ENCODE results near the gene APOD.

APOD gene

GRCh38 chr3:195553268-195553667, 30.5 kb downstream of the APOD start:
- Histone ChIP-seq H3K36me3 (ENCODE audit: control insufficient read depth, insufficient read depth, low read length) (no peaks in the 10 kb centered on the region), H3K27me3 (ENCODE audit: control insufficient read depth, insufficient read depth, low read length) (no peaks in the 10 kb centered on the region), H3K9me3 (ENCODE audit: control insufficient read depth, insufficient read depth, low read length) (no peaks in the 10 kb centered on the region), H3K27ac (ENCODE audit: low read length) (no peak overlapping the region), H3K4me3 (ENCODE audit: low read length) (no peak overlapping the region), H3K4me1 (ENCODE audit: control insufficient read depth, insufficient read depth, low read length) (peaks cover 2% of the 10 kb centered on the region; the same call in 1 of the 2 replicates)
- WGBS (ENCODE audit: insufficient coverage, insufficient read length): no CpG with 5 or more reads among the region's 7 CpGs
- no peak for DNase-seq (ENCODE audit: low read depth, low spot score)

- DNase-seq (ENCODE audit: low read depth, low spot score): no peak
- Histone ChIP-seq H3K4me1 (ENCODE audit: control insufficient read depth, insufficient read depth, low read length) (peaks cover 5% of the 10 kb centered on the region; the same call in 1 of the 2 replicates), H3K9me3 (ENCODE audit: control insufficient read depth, insufficient read depth, low read length) (no peaks in the 10 kb centered on the region), H3K4me3 (ENCODE audit: low read length) (no peak overlapping the region), H3K36me3 (ENCODE audit: control insufficient read depth, insufficient read depth, low read length) (no peaks in the 10 kb centered on the region), H3K27me3 (ENCODE audit: control insufficient read depth, insufficient read depth, low read length) (no peaks in the 10 kb centered on the region), H3K27ac (ENCODE audit: low read length) (no peak overlapping the region)
- WGBS (ENCODE audit: insufficient coverage, insufficient read length): no CpG with 5 or more reads among the region's 7 CpGs
Measured at GRCh38 chr3:195551381-195551978, 32.3 kb downstream of the APOD start.

DNA sequence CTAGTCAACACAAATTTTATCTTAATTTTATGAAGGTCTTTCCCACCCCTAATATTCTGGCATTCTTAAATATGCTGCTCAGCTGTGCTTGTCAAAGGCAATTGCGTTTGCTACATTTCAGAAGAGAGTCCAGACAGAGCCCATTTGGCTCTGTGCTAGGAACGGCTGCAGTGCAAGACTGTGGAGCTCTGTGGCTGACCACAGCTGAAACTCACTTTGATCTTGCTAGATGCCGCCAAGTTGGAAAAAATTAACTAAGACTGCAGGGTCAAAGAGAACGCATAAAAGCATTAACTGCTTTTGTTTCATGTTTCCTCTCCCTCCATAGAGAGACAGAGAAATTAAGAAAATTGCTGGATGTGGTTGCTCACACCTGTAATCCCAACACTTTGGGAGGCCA, 33.0 kb downstream of the APOD start:
- Histone ChIP-seq H3K27ac (ENCODE audit: low read length) (no peak overlapping the region), H3K4me1 (ENCODE audit: control insufficient read depth, insufficient read depth, low read length) (peaks cover 5% of the 10 kb centered on the region; the same call in 1 of the 2 replicates), H3K9me3 (ENCODE audit: control insufficient read depth, insufficient read depth, low read length) (no peaks in the 10 kb centered on the region), H3K27me3 (ENCODE audit: control insufficient read depth, insufficient read depth, low read length) (no peaks in the 10 kb centered on the region; the same call in 1 of the 2 replicates), H3K36me3 (ENCODE audit: control insufficient read depth, insufficient read depth, low read length) (no peaks in the 10 kb centered on the region), H3K4me3 (ENCODE audit: low read length) (no peak overlapping the region)
- DNase-seq (ENCODE audit: low read depth, low spot score): no peak
- no CpG with 5 or more reads among the region's 4 CpGs for WGBS (ENCODE audit: insufficient coverage, insufficient read length)

DNA sequence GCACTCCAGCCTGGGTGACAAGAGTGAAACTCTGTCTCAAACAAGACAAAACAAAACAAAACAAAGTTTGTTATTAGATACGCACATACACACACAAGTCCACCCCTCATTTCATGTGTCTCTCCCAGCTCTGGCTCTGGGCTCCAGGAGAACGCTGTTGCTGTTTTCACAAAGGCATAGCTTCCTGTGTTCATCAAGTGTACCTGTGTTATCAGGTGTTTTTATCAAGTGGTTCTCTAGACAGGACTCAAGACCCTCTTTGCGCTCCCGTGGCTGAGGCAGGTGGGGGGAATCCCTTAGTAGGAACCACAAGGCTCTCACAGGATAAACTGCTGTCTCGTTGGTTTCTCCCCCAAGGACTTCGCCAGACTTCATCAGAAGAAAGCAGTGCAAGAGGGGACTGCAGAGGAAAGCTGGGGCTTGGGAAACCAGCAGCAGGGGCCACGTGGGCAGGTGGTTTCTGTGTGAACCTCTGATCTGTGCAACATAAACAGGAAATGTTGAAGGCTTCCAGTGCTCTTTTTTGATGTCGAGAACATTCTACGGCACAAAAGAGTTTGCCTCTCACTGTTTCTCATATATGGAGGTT, 33.7 kb downstream of the APOD start:
- no CpG with 5 or more reads among the region's 9 CpGs for WGBS (ENCODE audit: insufficient coverage, insufficient read length)
- no peaks in the 10 kb centered on the region; the same call in 1 of the 2 replicates for H3K27me3 ChIP-seq (ENCODE audit: control insufficient read depth, insufficient read depth, low read length)
- no peak overlapping the region for H3K4me3 ChIP-seq (ENCODE audit: low read length)
- no peaks in the 10 kb centered on the region for H3K9me3 ChIP-seq (ENCODE audit: control insufficient read depth, insufficient read depth, low read length)
- no peak for DNase-seq (ENCODE audit: low read depth, low spot score)
- H3K27ac ChIP-seq (ENCODE audit: low read length): no peak overlapping the region
- no peaks in the 10 kb centered on the region for H3K36me3 ChIP-seq (ENCODE audit: control insufficient read depth, insufficient read depth, low read length)
- H3K4me1 ChIP-seq (ENCODE audit: control insufficient read depth, insufficient read depth, low read length): peaks cover 5% of the 10 kb centered on the region; the same call in 1 of the 2 replicates

GRCh38 chr3:195548987-195549386, 34.8 kb downstream of the APOD start:
- no peaks in the 10 kb centered on the region for H3K36me3 ChIP-seq (ENCODE audit: control insufficient read depth, insufficient read depth, low read length)
- H3K4me3 ChIP-seq (ENCODE audit: low read length): no peak overlapping the region
- no CpG with 5 or more reads among the region's 2 CpGs for WGBS (ENCODE audit: insufficient coverage, insufficient read length)
- H3K9me3 ChIP-seq (ENCODE audit: control insufficient read depth, insufficient read depth, low read length): no peaks in the 10 kb centered on the region
- no peaks in the 10 kb centered on the region; the same call in 1 of the 2 replicates for H3K27me3 ChIP-seq (ENCODE audit: control insufficient read depth, insufficient read depth, low read length)
- no peak for DNase-seq (ENCODE audit: low read depth, low spot score)
- peaks cover 5% of the 10 kb centered on the region; the same call in 1 of the 2 replicates for H3K4me1 ChIP-seq (ENCODE audit: control insufficient read depth, insufficient read depth, low read length)
- no peak overlapping the region for H3K27ac ChIP-seq (ENCODE audit: low read length)

- H3K4me3 ChIP-seq (ENCODE audit: low read length): no peak overlapping the region
- H3K9me3 ChIP-seq (ENCODE audit: control insufficient read depth, insufficient read depth, low read length): no peaks in the 10 kb centered on the region
- no peak overlapping the region for H3K27ac ChIP-seq (ENCODE audit: low read length)
- DNase-seq (ENCODE audit: low read depth, low spot score): no peak
- peaks cover 5% of the 10 kb centered on the region; the same call in 1 of the 2 replicates for H3K4me1 ChIP-seq (ENCODE audit: control insufficient read depth, insufficient read depth, low read length)
- H3K27me3 ChIP-seq (ENCODE audit: control insufficient read depth, insufficient read depth, low read length): no peaks in the 10 kb centered on the region; the same call in 1 of the 2 replicates
- H3K36me3 ChIP-seq (ENCODE audit: control insufficient read depth, insufficient read depth, low read length): no peaks in the 10 kb centered on the region
Measured at GRCh38 chr3:195548501-195548900, 35.2 kb downstream of the APOD start.

GRCh38 chr3:195548006-195548405, 35.7 kb downstream of the APOD start:
- H3K27me3 ChIP-seq (ENCODE audit: control insufficient read depth, insufficient read depth, low read length): no peaks in the 10 kb centered on the region; the same call in 1 of the 2 replicates
- no peaks in the 10 kb centered on the region for H3K36me3 ChIP-seq (ENCODE audit: control insufficient read depth, insufficient read depth, low read length)
- no CpG with 5 or more reads among the region's 8 CpGs for WGBS (ENCODE audit: insufficient coverage, insufficient read length)
- H3K27ac ChIP-seq (ENCODE audit: low read length): no peak overlapping the region
- H3K4me1 ChIP-seq (ENCODE audit: control insufficient read depth, insufficient read depth, low read length): peaks cover 5% of the 10 kb centered on the region; the same call in 1 of the 2 replicates
- no peak for DNase-seq (ENCODE audit: low read depth, low spot score)
- H3K4me3 ChIP-seq (ENCODE audit: low read length): no peak overlapping the region
- no peaks in the 10 kb centered on the region for H3K9me3 ChIP-seq (ENCODE audit: control insufficient read depth, insufficient read depth, low read length)

DNA sequence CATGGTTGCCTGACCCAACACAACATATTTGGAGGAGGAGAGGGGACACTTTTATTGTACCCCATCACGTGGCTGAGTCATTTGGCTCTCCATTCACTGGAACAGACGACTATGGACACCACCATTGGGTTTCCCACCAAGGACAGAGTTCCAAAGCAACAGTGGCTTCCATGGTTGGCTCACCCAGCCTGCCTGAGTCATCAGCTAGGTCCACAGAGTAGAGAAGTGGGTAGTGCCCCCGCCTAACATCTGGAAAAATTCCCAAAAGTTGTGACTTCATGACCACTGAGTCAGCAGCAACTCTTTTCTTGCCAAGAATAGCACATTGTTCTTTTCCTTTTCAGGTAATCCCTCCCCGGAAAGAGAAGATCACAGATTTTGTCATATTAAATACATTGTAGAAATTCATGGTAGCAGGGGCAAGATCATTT, 37.6 kb downstream of the APOD start:
- DNase-seq (ENCODE audit: low read depth, low spot score): no peak
- Histone ChIP-seq H3K27me3 (ENCODE audit: control insufficient read depth, insufficient read depth, low read length) (no peaks in the 10 kb centered on the region; the same call in 1 of the 2 replicates), H3K4me1 (ENCODE audit: control insufficient read depth, insufficient read depth, low read length) (peaks cover 5% of the 10 kb centered on the region; the same call in 1 of the 2 replicates), H3K4me3 (ENCODE audit: low read length) (no peak overlapping the region), H3K27ac (ENCODE audit: low read length) (no peak overlapping the region), H3K9me3 (ENCODE audit: control insufficient read depth, insufficient read depth, low read length) (no peaks in the 10 kb centered on the region), H3K36me3 (ENCODE audit: control insufficient read depth, insufficient read depth, low read length) (no peaks in the 10 kb centered on the region)
- WGBS (ENCODE audit: insufficient coverage, insufficient read length): no CpG with 5 or more reads among the region's 4 CpGs

- no peaks in the 10 kb centered on the region; the same call in 1 of the 2 replicates for H3K27me3 ChIP-seq (ENCODE audit: control insufficient read depth, insufficient read depth, low read length)
- no peak for DNase-seq (ENCODE audit: low read depth, low spot score)
- no peaks in the 10 kb centered on the region for H3K36me3 ChIP-seq (ENCODE audit: control insufficient read depth, insufficient read depth, low read length)
- H3K4me1 ChIP-seq (ENCODE audit: control insufficient read depth, insufficient read depth, low read length): peaks cover 3% of the 10 kb centered on the region; the same call in 1 of the 2 replicates
- H3K4me3 ChIP-seq (ENCODE audit: low read length): no peak overlapping the region
- H3K9me3 ChIP-seq (ENCODE audit: control insufficient read depth, insufficient read depth, low read length): no peaks in the 10 kb centered on the region
- no peak overlapping the region for H3K27ac ChIP-seq (ENCODE audit: low read length)
- WGBS (ENCODE audit: insufficient coverage, insufficient read length): no CpG with 5 or more reads among the region's 3 CpGs
Measured at GRCh38 chr3:195544634-195545033, 39.1 kb downstream of the APOD start.

DNA sequence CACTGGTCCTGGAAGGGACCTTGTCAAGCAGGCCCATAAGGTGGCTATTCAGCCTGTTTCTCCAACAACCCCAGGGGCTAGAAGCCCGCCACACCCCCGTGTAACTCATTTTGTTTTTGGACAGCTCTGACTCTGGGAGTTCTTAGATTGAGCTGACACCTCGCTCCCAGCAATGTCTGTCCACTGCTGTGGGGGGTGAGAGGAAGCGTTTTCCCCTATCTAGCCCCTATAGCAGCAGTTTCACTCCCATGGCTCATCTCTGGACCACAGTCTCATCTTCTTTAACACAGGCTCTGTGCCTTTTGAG, 39.6 kb downstream of the APOD start:
- WGBS (ENCODE audit: insufficient coverage, insufficient read length): no CpG with 5 or more reads among the region's 4 CpGs
- H3K4me1 ChIP-seq (ENCODE audit: control insufficient read depth, insufficient read depth, low read length): peaks cover 3% of the 10 kb centered on the region; the same call in 1 of the 2 replicates

More for the DNA sequence above, 39.6 kb downstream of the APOD start:
- Histone ChIP-seq H3K4me3 (ENCODE audit: low read length) (no peak overlapping the region), H3K36me3 (ENCODE audit: control insufficient read depth, insufficient read depth, low read length) (no peaks in the 10 kb centered on the region), H3K9me3 (ENCODE audit: control insufficient read depth, insufficient read depth, low read length) (no peaks in the 10 kb centered on the region), H3K27ac (ENCODE audit: low read length) (no peak overlapping the region), H3K27me3 (ENCODE audit: control insufficient read depth, insufficient read depth, low read length) (no peaks in the 10 kb centered on the region; the same call in 1 of the 2 replicates)
- no peak for DNase-seq (ENCODE audit: low read depth, low spot score)

Measured in iPS DF 6.9 (cell line).